Liver (tissue), 9 donors: ENCODE results near the gene GBGT1. TPM values are rescaled to one million over a fixed set of nuclear protein-coding genes. Genes with fewer than 3 reads are reported as not detected.
A peak's percentile ranks its signal among the peaks of the same experiment; 100 is the strongest.

ENCODE experiments used
- DNase-seq: peaks from one replicate; pipeline ENCODE4 v3.0.0-alpha.2; 2017; ENCODE audit warnings: low spot score
- H3K27ac ChIP-seq, 2 donors: one replicate each; pipeline ENCODE4 v1.7.0; 2013; ENCODE audit warnings: inconsistent platforms in 2 of 2, low read length in 2 of 2, control low read depth in 1 of 2, low read depth in 1 of 2, mild to moderate bottlenecking in 1 of 2
- H3K27me3 ChIP-seq, 4 donors: one replicate each; pipeline versions ENCODE4 v1.6.1 to v1.7.0; 2013; ENCODE audit warnings: low read length in 3 of 4, inconsistent platforms in 1 of 4, mild to moderate bottlenecking in 1 of 4, moderate library complexity in 1 of 4; ENCODE audit not compliant: control insufficient read depth in 4 of 4, insufficient read depth in 4 of 4
- H3K36me3 ChIP-seq, 4 donors: one replicate each; pipeline versions ENCODE4 v1.6.1 to v1.7.0; 2013; ENCODE audit warnings: low read length in 3 of 4, mild to moderate bottlenecking in 3 of 4, low read depth in 1 of 4, moderate library complexity in 1 of 4; ENCODE audit not compliant: control insufficient read depth in 4 of 4, insufficient read depth in 3 of 4
- H3K4me1 ChIP-seq, 4 donors: one replicate each; pipeline versions ENCODE4 v1.6.1 to v1.7.0; 2013; ENCODE audit warnings: low read length in 3 of 4, mild to moderate bottlenecking in 3 of 4, moderate library complexity in 1 of 4; ENCODE audit not compliant: control insufficient read depth in 4 of 4, insufficient read depth in 4 of 4
- H3K4me3 ChIP-seq, 3 donors: one replicate each; pipeline versions ENCODE4 v1.6.1 to v1.7.0; 2013; ENCODE audit warnings: low read length in 3 of 3, control low read depth in 1 of 3, low read depth in 1 of 3, mild to moderate bottlenecking in 1 of 3
- H3K9ac ChIP-seq, 2 donors: one replicate each; pipeline ENCODE4 v1.7.0; 2013; ENCODE audit warnings: low read length in 2 of 2, mild to moderate bottlenecking in 2 of 2, moderate library complexity in 2 of 2, control low read depth in 1 of 2, low read depth in 1 of 2
- H3K9me3 ChIP-seq, 4 donors: one replicate each; pipeline versions ENCODE4 v1.6.1 to v1.7.0; 2013; ENCODE audit warnings: low read length in 3 of 4; ENCODE audit not compliant: control insufficient read depth in 4 of 4
- ATF3 ChIP-seq: IDR thresholded peaks from 2 replicates; pipeline ENCODE4 v1.6.1; 2016; ENCODE audit warnings: antibody characterized with exemption
- CTCF ChIP-seq: fragments of 150-350 bp; IDR thresholded peaks from 2 replicates; pipeline ENCODE4 v1.5.1; 2017; ENCODE audit warnings: improper control_type of control experiment, low read depth, low read length; ENCODE audit not compliant: missing input control
- EGR1 ChIP-seq, 2 donors: IDR thresholded peaks; 2 replicates each; pipeline ENCODE4 v1.6.1; 2016 to 2018; ENCODE audit warnings: antibody characterized with exemption in 2 of 2, low read depth in 2 of 2
- FOXA1 ChIP-seq: IDR thresholded peaks from 2 replicates; pipeline ENCODE4 v1.6.1; 2016; ENCODE audit warnings: antibody characterized with exemption
- FOXA2 ChIP-seq: IDR thresholded peaks from 2 replicates; pipeline ENCODE4 v1.6.1; 2016; ENCODE audit warnings: antibody characterized with exemption
- GABPA ChIP-seq, 2 donors: IDR thresholded peaks in 1 of 2; conservative IDR thresholded peaks in 1 of 2; 2 replicates each; pipeline ENCODE4 v1.6.1; 2016; ENCODE audit warnings: antibody characterized with exemption in 2 of 2, mild to moderate bottlenecking in 1 of 2, moderate library complexity in 1 of 2
- HNF4A ChIP-seq, 2 donors: conservative IDR thresholded peaks; 2 replicates each; pipeline ENCODE4 v1.6.1; 2016; ENCODE audit warnings: antibody characterized with exemption in 2 of 2, mild to moderate bottlenecking in 2 of 2
- HNF4G ChIP-seq: IDR thresholded peaks from 2 replicates; pipeline ENCODE4 v1.6.1; 2016; ENCODE audit warnings: antibody characterized with exemption
- JUND ChIP-seq, 2 donors: IDR thresholded peaks; 2 replicates each; pipeline ENCODE4 v1.6.1; 2016; ENCODE audit warnings: antibody characterized with exemption in 2 of 2
- MAX ChIP-seq: IDR thresholded peaks from 2 replicates; pipeline ENCODE4 v1.6.1; 2016; ENCODE audit warnings: antibody characterized with exemption
- NR2F2 ChIP-seq: IDR thresholded peaks from 2 replicates; pipeline ENCODE4 v1.6.1; 2016; ENCODE audit warnings: antibody characterized with exemption
- RAD21 ChIP-seq, 2 donors: IDR thresholded peaks; 2 replicates each; pipeline ENCODE4 v1.6.1; 2016; ENCODE audit warnings: antibody characterized with exemption in 2 of 2, mild to moderate bottlenecking in 2 of 2
- REST ChIP-seq: IDR thresholded peaks from 2 replicates; pipeline ENCODE4 v1.6.1; 2016; ENCODE audit warnings: antibody characterized with exemption, mild to moderate bottlenecking
- RXRA ChIP-seq, 2 donors: IDR thresholded peaks; 2 replicates each; pipeline ENCODE4 v1.6.1; 2017 to 2018; ENCODE audit warnings: antibody characterized with exemption in 2 of 2, mild to moderate bottlenecking in 1 of 2
- SP1 ChIP-seq: IDR thresholded peaks from 2 replicates; pipeline ENCODE4 v1.6.1; 2018; ENCODE audit warnings: antibody characterized with exemption, mild to moderate bottlenecking
- TAF1 ChIP-seq: conservative IDR thresholded peaks from 2 replicates; pipeline ENCODE4 v1.6.1; 2016; ENCODE audit warnings: antibody characterized with exemption, mild to moderate bottlenecking
- YY1 ChIP-seq: IDR thresholded peaks from 2 replicates; pipeline ENCODE4 v1.6.1; 2016; ENCODE audit warnings: antibody characterized with exemption, mild to moderate bottlenecking
- ZBTB33 ChIP-seq: IDR thresholded peaks from 2 replicates; pipeline ENCODE4 v1.6.1; 2016; ENCODE audit warnings: antibody characterized with exemption
- WGBS: extraction: QIAGEN DNeasy Blood & Tissue Kit; methylation state at CpG from one replicate; pipeline ENCODE4 v1.1.7; 2013; 5-methylcytosine and 5-hydroxymethylcytosine counted together
- polyA plus RNA-seq, 2 donors: library from polyadenylated mRNA; stranded (reverse) in 1 of 2; unstranded in 1 of 2; fragments of 200-250 nt in 1 of 2; fragments of >200 nt in 1 of 2; fragmentation: Nextera tagmentation in 1 of 2; extraction: Ambion mirVana in 1 of 2; gene quantifications; one replicate each; pipeline versions ENCODE4 v1.2.1 to v1.2.3, GENCODE V29; 2013 to 2015
- total RNA-seq, 2 donors: library from RNA; depleted of rRNA; stranded (reverse); fragments of >200 nt; gene quantifications; one replicate each; pipeline ENCODE4 v1.2.3, GENCODE V29; 2014
- donor health status: healthy.
- donor health status: healthy.
- donor health status: healthy.
- donor health status: healthy.
- donor health status: healthy.

Gene GBGT1
- total and polyA plus RNA-seq, 4 donors = 0.33 to 25.7 (median 2.3) TPM

GRCh38 chr9:133161547-133161950, 2.2 kb downstream of the GBGT1 start:
- Histone ChIP-seq H3K27ac (no peak overlapping the region), H3K4me3 (no peak overlapping the region), H3K4me1 (peaks cover 2 to 13% (median 6%) of the 10 kb centered on the region in 4 donors), H3K9ac (no peak overlapping the region), H3K9me3 (no peaks in the 10 kb centered on the region), H3K36me3 (no peaks in the 10 kb centered on the region), H3K27me3 (no peaks in the 10 kb centered on the region)
- TF ChIP-seq RXRA (IDR thresholded peaks at IDR 0.05) (no peak), YY1 (no peak), HNF4A (conservative IDR thresholded peaks at IDR 0.05) (no peak), RAD21 (IDR thresholded peaks at IDR 0.05) (no peak), CTCF (no peak), ATF3 (no peak), TAF1 (no peak), JUND (IDR thresholded peaks at IDR 0.05) (no peak), SP1 (no peak), NR2F2 (no peak), MAX (no peak), GABPA (IDR thresholded peaks at IDR 0.05 in 1 of 2, conservative IDR thresholded peaks at IDR 0.05 in 1 of 2) (no peak), FOXA2 (no peak)
- 68% methylated on average over 4 of the region's 4 CpGs for WGBS
- no peak for DNase-seq

- peak; percentile 70 for DNase-seq
- peak in 1 of 2 donors; percentile 73 for TF ChIP-seq RAD21 (IDR thresholded peaks at IDR 0.05)
- TF ChIP-seq FOXA1 = no peak
- no peak for TF ChIP-seq YY1
- TF ChIP-seq ZBTB33 = no peak
- TF ChIP-seq NR2F2 = peak; percentile 77
- TF ChIP-seq JUND (IDR thresholded peaks at IDR 0.05) = no peak
- TF ChIP-seq GABPA (IDR thresholded peaks at IDR 0.05 in 1 of 2, conservative IDR thresholded peaks at IDR 0.05 in 1 of 2) = no peak
- TF ChIP-seq FOXA2 = no peak
- peak; percentile 32 to 56 for TF ChIP-seq HNF4A (conservative IDR thresholded peaks at IDR 0.05)
- no peak for TF ChIP-seq REST
- no peak for TF ChIP-seq ATF3
- TF ChIP-seq TAF1 = no peak
- peak; percentile 35 for TF ChIP-seq SP1
- TF ChIP-seq RXRA (IDR thresholded peaks at IDR 0.05) = peak; percentile 36
- TF ChIP-seq EGR1 (IDR thresholded peaks at IDR 0.05; ENCODE audit: low read depth in 2 of 2) = no peak
- peak; percentile 80 for TF ChIP-seq CTCF
- no peak for TF ChIP-seq HNF4G
- no peak for TF ChIP-seq MAX
- WGBS = 55% methylated on average over 9 of the region's 9 CpGs
Observed at GRCh38 chr9:133160742-133161546, 2.8 kb downstream of the GBGT1 start.

More at GRCh38 chr9:133160742-133161546, 2.8 kb downstream of the GBGT1 start:
- Histone ChIP-seq H3K36me3 (no peaks in the 10 kb centered on the region), H3K9me3 (no peaks in the 10 kb centered on the region), H3K27me3 (no peaks in the 10 kb centered on the region), H3K9ac (no peak overlapping the region), H3K4me1 (peaks cover 2 to 13% (median 6%) of the 10 kb centered on the region in 4 donors), H3K4me3 (no peak overlapping the region), H3K27ac (no peak overlapping the region)
